Stimulated activated CD8-positive, alpha-beta memory T cell treated with anti-CD3 and anti-CD28 coated beads, Interleukin-7, amount 100 ng/mL, for 24 hours (primary cell): Measurements from ENCODE around the gene AZU1.
"Not testable (repeated sequence)": the region's sequence is repeated elsewhere in the genome, so short reads cannot be mapped to it uniquely, and the experiment has no call there.

Experiments used
- DNase-seq: peaks from one replicate; pipeline ENCODE4 v3.0.0-alpha.2; 2020; ENCODE audit warnings: low read depth

Gene AZU1

DNA sequence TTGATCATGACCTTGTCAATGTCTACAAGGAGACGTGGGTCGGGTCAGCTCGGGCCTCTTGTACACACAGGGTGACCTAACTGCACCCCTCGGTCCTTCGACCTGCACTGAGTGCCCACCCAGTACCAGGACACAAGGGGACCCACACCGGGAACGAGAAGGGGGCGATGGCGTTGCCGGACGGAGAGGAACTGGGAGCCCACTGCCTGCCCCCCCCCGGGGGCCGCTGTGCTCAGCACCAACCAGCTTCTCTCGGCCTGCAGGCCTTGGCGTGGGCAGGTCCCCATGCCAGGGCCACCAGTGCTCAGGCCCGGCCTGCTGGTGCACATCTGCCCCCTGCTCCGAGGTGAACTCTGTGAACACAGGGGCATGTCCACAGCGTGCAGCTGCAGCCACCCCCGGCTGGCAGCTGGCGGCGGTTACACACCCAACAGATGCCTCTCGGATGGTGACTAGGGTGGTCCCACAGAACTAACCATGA is 46.0 kb downstream of the AZU1 start:
- no peak for DNase-seq

DNA sequence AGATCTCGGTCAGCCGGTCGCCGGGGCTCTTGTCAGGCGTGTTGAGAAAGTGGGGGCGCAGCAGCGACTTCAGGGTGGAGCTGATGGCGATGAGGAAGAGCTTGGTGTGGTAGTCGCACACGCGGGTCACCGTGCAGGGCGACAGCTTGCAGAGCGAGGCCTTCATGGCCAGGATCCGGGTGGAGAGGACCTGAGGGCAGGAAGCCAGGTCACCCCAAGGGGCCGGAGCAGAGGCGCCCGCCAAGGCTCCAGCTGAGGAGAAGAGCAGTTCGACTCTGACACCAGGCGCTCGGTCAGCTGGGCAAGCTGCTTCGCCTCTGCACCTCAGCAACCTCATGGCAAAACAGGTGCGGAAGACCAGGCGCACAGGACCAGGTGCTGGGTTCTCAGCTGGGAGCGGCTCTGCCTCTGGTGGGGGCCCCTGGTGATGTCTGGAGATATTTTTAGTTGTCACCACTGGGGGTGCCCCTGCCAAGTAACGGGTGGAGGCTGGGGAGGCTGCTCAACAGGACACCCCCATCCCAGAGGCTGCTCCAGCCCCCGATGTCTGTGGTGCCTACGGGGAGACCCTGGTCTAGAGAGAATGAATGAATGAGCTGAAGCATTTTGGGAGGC is 47.7 kb downstream of the AZU1 start:
- no peak for DNase-seq

DNA sequence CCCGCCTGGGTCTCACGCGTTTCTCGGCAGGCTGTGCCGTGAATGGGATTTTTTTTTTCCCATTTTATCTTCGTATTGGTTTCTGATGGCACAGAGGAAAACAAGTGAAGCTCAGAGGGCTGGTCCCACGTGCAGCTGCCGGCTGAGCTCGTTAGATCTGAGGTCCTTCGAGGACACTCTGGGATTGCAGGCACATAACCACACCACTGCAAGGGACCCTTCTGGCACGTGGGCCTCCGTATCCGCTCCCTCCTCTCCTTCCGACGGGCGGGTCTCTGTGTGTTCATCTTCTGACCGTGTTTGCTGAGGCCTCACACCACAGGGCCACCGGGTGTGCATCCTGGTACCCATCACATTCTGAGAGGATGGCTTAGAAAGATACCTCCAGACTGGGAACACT is 48.5 kb downstream of the AZU1 start:
- DNase-seq: no peak

DNA sequence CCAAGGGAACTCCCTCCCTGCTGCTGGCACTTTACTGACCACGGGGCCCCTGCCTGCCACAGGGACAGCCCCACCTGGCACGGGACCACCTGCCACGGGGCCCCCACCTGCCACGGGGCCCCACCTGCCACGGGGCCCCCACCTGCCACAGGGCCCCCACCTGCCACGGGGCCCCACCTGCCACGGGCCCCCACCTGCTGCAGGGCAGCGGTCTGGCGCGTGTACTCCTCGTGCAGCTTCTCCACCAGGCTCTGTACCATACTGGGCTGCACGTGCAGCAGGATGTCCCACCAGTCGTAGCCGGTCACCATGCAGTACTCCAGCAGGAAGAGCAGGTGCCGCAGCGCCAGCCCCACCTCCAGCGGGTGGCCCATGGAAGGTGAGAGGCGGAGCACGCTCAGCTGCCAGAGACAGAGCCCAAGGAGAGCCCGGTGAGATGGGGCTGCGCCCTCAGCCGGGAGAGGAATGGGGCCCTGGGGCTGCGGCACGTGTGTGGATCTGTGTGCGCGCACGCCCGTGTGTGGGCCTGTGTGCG is 49.2 kb downstream of the AZU1 start:
- no peak for DNase-seq

DNA sequence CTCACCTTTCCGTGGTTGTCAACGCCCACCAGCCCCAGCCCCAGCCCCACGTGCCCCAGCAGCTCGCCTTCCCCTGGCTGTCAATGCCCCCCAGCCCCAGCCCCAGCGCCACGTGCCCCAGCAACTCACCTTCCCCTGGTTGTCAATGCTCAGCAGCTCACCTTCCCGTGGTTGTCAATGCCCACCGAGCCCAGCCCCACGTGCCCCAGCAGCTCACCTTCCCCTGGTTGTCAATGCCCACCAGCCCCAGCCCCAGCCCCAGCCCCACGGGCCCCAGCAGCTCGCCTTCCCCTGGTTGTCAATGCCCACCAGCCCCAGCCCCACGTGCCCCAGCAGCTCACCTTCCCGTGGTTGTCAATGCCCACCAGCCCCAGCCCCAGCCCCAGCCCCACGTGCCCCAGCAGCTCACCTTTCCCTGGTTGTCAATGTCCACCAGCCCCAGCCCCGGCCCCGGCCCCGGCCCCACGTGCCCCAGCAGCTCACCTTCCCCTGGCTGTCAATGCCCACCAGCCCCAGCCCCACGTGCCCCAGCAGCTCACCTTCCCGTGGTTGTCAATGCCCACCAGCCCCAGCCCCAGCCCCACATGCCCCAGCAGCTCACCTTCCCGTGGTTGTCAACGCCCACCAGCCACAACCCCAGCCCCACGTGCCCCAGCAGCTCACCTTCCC is 50.5 kb downstream of the AZU1 start:
- DNase-seq: not testable (repeated sequence)

DNA sequence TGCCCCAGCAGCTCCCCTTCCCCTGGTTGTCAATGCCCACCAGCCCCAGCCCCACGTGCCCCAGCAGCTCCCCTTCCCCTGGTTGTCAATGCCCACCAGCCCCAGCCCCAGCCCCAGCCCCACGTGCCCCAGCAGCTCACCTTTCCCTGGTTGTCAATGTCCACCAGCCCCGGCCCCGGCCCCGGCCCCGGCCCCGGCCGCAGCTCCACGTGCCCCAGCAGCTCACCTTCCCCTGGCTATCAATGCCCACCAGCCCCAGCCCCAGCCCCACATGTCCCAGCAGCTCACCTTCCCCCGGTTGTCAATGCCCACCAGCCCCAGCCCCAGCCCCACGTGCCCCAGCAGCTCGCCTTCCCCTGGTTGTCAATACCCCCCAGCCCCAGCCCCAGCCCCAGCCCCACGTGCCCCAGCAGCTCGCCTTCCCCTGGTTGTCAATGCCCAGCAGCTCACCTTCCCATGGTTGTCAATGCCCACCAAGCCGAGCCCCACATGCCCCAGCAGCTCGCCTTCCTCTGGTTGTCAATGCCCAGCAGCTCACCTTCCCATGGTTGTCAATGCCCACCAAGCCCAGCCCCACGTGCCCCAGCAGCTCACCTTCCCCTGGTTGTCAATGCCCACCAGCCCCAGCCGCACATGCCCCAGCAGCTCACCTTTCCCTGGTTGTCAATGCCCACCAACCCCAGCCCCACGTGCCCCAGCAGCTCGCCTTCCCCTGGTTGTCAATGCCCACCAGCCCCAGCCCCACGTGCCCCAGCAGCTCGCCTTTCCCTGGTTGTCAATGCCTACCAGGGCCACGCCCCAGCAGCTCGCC is 51.3 kb downstream of the AZU1 start:
- not testable (repeated sequence) for DNase-seq

DNA sequence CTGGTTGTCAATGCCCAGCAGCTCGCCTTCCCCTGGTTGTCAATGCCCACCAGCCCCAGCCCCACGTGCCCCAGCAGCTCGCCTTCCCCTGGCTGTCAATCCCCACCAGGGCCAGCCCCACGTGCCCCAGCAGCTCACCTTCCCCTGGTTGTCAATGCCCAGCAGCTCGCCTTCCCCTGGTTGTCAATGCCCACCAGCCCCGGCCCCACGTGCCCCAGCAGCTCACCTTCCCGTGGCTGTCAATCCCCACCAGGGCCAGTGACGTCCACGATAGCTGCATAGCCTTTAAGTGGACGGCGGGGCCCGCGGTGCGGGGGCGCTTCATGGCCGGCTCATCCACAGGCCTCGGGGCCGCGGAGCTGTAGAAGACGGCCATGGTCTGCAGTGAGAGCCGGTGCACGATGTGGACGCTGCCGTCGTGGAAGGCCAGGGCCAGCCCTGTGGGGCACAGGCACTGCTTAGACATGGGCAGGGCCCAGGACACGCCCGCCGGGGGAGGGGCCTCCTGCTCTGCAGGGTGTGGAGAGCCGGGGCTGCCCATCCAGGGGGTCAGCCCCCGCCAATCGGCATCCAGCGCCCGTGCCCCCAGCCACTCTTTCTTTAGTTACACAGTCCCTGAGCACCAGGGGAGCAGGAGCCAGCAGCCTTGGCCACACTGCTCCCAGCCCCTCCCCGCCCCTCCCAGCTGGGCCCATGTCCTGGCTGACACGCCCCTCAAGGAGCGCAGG is 52.2 kb downstream of the AZU1 start:
- DNase-seq: no peak
